ENCODE results near the gene SRI.

The SRI gene

DNA sequence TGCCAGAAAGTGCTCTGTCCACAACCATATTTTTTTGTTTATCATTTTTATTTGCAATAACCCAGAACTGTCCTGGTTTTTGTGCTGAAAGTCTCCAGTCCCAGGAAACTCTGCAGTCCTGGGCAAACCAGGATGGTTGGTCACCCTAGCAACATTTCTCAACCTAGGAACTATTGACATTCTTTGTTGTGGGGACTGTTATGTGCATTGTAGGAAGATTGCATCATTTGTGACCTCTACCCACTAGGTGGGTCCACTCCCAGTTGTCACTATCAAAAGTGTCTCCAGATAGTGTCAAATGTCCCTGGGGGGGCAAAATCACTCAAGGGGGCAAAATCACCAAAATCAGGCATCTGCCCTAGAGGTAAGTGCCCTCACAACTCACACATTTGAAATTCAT lies 14.0 kb upstream of the SRI start:
- H3K27ac ChIP-seq: no peak overlapping the region
- TF ChIP-seq, protein P1, sequence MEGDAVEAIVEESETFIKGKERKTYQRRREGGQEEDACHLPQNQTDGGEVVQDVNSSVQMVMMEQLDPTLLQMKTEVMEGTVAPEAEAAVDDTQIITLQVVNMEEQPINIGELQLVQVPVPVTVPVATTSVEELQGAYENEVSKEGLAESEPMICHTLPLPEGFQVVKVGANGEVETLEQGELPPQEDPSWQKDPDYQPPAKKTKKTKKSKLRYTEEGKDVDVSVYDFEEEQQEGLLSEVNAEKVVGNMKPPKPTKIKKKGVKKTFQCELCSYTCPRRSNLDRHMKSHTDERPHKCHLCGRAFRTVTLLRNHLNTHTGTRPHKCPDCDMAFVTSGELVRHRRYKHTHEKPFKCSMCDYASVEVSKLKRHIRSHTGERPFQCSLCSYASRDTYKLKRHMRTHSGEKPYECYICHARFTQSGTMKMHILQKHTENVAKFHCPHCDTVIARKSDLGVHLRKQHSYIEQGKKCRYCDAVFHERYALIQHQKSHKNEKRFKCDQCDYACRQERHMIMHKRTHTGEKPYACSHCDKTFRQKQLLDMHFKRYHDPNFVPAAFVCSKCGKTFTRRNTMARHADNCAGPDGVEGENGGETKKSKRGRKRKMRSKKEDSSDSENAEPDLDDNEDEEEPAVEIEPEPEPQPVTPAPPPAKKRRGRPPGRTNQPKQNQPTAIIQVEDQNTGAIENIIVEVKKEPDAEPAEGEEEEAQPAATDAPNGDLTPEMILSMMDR (conservative IDR thresholded peaks at IDR 0.05): no peak

DNA sequence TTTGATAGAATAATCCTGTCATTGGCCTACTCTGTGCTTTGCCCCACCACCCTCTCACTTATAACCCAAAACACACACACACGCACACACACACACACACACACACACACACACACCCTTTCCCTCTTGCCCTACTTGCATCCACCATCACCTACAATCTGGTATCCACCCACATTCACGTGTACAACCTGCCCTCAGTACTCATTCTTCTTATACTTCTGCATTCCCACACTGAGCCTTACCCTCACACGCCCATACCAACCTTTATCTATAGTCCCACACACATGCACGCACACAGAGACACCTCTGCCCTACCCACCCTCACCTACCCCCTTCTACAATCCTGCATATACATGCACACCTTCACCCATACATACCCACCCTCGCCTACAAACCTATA lies 10.8 kb upstream of the SRI start:
- TF ChIP-seq, protein P1 (conservative IDR thresholded peaks at IDR 0.05): no peak
- no peak overlapping the region for H3K27ac ChIP-seq

DNA sequence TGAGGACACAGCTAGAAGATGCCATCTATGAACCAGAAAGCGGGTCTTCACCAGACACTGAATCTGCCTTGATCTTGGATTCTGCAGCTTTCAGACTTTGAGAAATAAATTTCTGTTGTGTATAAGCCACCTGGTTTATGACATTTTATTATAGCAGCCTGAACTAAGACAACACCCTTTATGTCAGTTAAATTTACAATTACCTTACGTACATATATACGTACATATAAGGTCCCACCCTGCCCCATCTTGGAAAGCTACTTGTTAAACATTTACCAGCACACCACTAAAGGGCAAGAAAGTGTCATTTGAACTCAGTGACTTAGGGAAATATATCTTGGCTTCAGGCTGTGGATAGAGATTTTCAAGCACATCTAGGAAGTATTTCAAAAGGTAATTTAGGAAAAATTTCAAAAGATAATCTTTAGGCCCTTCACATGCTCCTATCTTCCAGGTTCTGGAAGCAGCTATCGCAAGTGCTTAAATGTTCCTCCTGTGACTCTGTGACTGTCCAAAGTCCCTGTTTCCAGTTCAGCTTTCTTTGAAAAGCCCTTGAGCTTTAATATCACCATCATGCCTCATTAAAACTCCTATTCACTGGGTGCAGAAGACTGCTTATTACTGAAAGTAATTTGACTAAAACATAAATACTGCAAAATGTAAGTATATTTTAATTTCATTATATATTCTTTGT lies 9.6 kb upstream of the SRI start:
- no peak overlapping the region for H3K27ac ChIP-seq
- TF ChIP-seq, protein P1 (conservative IDR thresholded peaks at IDR 0.05): no peak

DNA sequence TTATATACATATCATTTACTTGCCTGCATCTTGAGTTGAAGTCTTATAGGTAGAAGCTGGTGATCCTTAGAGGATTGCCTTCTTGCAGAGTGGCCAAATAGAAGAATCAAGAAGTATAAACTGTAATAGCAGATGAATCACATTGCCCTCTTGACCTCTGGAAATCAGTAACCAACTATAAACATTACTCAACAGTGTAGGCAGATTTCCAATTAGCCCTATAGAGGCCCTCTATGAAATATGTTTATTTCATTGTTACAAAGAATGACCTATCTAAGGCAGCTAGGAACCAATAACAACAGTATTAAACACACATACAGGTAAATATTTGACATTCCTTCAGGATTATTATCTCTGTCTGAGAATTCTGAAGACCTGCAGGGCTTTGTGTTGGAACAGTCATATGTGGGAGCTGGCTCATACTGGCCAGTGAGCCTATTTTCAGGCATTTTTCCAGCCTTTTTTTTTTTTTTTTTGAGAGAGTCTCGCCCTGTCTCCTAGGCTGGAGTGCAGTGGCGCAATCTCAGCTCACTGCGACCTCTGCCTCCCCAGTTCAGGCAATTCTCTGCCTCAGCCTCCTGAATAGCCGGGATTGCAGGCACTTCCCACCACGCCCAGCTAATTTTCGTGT lies 7.2 kb upstream of the SRI start:
- TF ChIP-seq, protein P1 (conservative IDR thresholded peaks at IDR 0.05): no peak
- H3K27ac ChIP-seq: peak overlapping the region; percentile 79

DNA sequence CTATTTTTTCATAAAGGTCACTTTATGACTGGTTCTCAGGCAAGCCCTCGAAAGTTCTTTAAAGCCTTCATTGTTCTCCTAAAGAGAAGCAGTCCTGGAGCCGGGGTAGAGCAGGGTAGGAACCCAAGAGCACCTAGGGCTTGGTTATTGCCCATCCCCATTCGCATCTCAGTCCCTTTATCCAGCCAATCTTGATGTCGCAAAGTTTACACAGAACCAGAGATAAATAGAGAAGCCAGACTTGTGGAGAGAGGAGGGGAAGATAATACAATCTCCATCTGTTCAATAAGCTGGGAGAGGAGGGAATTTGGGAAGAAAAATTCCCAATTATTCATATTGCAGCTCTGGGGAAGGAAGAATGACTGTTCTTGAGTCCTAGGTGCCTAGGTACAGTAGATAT lies 6.4 kb upstream of the SRI start:
- peak overlapping the region; percentile 79 for H3K27ac ChIP-seq
- TF ChIP-seq, protein P1 (conservative IDR thresholded peaks at IDR 0.05): no peak

DNA sequence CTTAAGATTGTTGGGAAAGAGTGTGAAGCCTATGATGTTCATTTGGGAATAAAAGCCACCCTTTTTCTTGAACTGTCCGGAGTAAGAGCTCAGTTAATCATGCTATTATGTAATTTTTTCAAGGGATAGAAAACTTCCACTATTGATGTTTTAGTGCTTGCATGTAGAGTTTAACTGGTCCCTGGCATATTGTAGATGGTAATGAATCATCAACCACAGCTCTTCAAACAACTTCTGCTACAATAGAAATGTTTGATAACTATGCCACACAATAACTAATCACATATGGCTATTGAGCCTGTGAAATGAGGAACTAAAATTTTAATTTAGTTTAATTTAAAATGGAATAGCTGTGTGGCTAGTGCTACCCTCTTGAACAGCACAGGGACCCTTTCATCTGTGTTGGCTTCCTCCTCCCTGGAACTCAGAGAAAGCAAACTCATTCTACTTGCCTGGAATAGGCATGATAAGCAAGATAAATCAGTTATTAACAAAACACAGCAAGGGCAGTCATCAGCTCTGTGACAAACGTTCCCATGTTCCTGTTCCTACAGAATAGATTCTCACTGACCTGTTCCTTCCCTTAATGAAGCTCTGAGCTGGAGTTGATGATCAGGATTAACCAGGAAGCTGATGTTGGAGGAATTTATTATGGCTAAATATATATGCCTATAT lies 4.9 kb upstream of the SRI start:
- TF ChIP-seq, protein P1 (conservative IDR thresholded peaks at IDR 0.05): no peak
- no peak overlapping the region for H3K27ac ChIP-seq

DNA sequence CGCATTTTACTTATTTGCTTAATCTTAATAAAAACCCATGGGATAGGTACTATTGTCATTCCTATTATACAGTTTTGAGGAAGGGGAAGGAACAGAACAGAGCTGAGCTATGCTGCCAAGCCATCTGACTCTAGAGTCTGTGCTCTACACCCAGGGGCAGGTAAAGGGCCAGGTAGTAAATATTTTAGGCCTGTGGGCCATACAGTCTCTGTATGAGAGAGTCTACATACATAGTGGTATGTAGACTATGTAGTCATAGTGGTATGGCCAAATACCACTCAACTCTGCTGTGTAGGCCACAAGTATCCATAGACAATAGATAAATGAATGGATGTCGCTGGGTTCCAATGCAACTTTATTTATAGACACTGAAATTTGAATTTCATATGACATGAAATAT lies 3.4 kb upstream of the SRI start:
- TF ChIP-seq, protein P1 (conservative IDR thresholded peaks at IDR 0.05): no peak
- H3K27ac ChIP-seq: no peak overlapping the region

Data from VCaP (cell line).